HG03064 (cell line): ENCODE results near the gene ZSWIM6.

Experiments used
- ATAC-seq: cut with Tn5 transposase; IDR thresholded peaks from one replicate; pipeline ENCODE4 v1.9.1; 2021; ENCODE audit warnings: low read depth; ENCODE audit not compliant: unreplicated experiment

Gene ZSWIM6

DNA sequence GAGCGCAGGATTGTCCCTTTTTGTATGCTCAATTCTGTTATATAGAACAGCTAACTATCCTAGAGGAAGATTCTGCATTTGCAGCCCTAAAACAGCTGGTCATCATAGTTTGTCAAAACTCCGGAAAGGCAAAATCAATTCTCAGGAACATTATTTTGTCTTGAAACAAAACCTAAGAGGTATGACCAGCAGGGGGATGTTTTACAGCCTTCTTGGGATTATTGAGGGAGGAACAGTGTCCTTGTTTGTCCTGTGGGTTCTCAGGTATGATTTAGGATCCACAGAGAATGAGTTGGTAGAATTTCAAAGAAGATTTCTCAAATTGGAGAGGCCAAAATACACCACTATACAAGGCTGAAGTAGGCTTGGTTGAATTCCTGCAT, 136.4 kb downstream of the ZSWIM6 start:
- ATAC-seq = no peak

DNA sequence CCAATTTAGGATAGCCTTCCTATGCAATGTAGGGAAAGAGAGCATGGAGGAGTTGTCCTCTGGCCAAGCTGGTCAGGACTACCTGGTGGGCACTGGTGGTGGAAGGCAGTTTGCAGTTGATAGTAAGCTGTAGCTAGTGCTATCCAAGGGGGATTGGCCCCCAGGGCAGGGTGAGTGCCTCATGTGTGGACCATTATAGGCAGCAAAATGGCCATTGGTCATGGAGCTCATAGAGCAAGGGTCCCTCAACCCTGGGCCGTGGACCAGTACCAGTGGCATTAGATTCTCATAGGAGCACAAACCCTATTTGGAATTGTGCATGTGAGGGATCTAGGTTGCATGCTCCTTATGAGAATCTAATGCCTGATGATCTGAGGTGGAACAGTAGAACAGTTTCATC, 139.3 kb downstream of the ZSWIM6 start:
- no peak for ATAC-seq

DNA sequence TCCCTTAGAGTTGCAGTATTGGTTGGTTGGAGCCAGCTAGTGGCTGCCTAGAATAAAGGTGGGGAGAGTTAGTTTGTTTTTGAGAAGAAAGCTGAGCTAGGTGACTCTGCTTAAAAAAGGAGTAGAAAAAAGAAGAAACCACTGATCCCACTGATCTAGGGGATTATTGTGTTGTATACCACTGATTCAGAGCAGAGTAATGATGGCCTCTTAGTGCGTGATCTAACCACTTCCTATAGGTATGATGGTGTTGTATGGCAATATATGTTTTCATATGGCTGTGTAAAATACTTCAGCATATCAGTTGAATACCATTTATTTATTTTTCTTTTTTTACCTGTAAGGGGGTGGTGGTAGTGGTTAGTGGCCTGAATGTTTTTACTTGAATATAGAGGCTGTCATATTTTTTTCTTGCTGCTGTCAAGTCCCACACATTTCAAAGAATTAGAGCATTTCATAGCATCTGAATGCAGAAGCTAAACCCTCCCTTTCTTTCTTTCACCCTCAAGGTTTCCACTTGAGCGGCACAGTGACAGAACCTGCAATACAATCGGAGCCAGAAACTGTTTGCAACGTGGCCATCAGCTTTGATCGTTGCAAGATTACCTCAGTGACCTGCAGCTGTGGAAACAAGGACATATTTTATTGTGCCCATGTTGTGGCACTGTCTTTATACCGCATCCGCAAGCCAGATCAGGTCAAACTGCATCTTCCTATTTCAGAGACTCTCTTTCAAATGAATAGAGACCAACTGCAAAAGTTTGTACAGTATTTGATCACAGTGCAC, 140.3 kb downstream of the ZSWIM6 start:
- no peak for ATAC-seq

DNA sequence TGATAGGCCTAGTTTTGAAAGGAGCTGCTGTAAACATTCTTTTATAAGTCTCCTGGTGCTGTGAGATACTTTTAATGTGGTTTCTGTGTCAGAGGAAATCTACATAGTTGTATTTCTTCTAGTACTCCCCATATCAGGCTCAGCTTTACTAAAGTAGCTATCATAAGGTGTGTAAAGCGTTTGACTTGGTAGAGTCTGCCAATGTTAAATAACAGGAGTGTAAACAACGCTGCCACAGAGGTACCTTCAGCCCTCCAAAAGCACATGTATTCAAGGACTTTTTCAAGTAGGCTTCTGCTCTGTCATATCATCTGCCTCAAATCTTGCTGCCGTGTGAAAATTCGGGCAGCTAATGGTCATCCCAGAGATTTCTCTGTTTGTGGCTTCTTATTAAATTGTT, 142.7 kb downstream of the ZSWIM6 start:
- ATAC-seq = no peak

DNA sequence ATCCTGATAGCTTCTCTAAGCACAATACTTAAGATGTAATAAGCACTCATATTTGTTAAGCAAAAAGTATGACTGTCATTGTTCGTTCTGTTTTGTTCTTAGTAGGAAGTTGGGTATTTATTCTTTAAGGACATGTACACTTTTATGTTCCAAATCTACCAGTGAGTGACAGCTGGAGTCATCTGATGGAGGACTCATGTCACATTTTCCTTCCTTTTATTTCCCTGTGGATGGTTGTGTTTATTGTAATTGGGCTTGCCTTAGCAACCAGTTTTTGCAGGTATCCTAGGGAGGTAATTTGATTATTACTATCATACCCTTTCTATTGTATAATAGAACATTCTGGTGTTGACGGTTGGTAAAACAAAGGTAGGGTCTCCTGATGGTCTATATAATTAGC, 145.7 kb downstream of the ZSWIM6 start:
- no peak for ATAC-seq

DNA sequence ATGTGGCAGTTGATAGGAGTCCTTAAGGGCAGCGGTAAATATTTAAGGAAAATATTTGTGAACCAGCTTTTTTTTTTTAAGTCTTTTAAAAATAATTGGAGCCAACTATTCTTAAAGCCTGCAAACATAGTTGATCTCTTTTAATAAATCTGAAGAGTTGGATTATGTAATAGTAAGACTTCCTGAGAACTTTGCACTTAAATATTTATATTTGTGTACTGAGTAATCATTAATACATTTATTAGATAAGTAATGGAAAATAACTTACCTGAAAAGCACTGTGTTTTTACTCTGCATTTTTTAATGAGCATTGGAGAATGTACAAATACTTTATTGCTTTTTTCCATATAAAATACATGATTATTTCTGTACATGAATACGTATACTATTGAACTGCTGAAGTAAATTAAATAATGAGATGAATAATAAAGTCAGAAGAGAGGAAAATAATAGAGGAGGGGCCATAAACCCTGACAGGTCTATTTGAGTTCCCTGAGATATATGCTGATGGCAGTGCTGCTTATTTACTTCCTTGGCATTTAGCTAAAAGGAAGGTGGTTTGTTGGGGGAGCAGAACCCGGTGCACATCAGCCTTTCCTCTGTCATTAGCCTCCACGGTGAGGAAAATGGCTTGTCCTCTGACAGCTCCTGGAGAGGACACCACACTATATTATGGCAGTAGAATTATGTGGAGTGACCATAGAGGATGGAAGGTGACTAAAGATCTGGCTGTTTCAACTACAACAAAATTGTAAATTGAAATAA, 148.0 kb downstream of the ZSWIM6 start:
- no peak for ATAC-seq

DNA sequence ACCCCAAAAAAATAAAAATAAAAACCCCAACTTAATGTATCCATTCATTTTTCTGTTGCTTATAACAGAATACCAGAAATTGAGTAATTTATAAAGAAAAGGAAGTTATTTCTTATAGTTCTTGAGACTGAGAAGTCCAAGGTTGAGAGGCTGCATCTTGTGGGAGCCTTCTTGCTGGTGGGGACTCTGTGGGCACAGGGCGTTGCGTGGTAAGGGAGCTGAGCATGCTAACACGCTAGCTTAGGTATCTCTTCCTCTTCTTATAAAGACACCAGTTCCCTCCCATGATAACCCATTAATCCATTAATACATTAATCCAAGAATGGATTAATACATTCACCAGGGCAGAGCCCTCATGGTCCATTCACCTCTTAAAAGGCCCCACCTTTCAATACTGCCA, 150.9 kb downstream of the ZSWIM6 start:
- no peak for ATAC-seq

DNA sequence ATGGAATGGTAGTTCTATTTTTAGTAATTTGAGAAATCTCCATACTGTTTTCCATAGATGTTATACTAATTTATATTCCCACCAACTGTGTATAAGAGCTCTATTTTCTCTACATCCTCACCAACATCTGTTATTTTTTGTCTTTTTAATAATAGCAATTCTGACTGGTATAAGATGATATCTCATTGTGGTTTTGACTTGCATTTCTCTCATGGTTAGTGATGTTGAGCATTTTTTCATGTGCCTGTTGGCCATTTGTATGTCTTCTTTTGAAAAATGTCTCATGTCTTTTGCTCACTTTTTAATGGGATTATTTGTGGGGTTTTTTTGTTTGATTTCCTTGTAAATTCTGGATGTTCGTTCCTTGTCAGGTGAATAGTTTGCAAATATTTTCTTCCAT, 154.4 kb downstream of the ZSWIM6 start:
- ATAC-seq = no peak

DNA sequence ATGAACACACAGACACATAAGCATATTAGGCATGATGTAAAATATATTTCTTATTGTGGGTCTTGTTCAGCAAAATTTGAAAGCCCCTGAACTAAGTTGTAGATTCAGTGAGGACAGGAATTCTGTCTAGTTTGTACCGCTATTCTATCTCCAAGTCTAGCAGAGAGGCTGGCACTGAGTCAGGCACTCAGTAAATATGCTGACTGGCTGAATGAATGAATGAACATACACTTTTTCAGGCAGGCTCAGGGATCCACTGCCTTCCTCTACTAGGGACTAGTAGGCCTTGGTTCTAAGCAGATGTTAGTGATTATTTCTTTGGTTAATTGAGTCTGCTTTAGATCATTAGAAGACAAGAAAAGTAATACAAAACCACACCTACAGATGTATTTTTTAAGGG, 157.5 kb downstream of the ZSWIM6 start:
- no peak for ATAC-seq

DNA sequence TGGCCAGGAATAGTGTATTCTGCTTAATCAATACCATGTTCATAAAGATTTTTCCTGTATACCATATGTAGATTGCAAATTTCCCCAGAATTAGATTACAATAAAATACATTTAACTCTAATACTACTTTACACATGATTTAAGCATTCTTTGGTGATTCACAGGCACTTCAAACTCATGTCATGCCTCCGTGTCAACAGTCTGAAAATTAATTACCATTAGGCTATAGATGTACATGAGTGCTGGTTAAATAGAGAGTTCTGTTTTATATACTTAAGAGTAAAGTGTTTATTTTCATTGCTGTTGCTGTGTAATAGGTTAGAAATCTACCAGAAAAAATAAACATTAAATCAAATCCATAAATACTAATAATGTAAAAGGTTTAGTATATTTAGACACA, 159.8 kb downstream of the ZSWIM6 start:
- no peak for ATAC-seq

DNA sequence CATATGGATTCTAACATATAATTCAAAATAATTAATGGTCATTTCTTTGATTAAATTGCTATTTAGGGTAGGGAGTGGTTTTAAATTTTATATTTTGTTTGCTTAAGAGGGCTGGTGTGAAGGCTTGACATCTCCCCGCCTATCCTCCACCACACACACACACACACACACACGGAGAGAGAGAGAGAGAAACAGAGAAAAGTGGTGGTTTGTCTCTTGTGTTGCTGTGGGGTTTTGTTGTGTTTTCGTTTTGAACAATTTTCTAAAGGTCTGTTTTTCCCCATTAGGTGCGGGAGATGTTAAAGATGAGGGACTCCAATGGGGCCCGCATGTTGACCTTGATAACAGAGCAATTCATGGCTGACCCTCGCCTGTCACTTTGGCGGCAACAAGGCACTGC, 161.9 kb downstream of the ZSWIM6 start:
- no peak for ATAC-seq

DNA sequence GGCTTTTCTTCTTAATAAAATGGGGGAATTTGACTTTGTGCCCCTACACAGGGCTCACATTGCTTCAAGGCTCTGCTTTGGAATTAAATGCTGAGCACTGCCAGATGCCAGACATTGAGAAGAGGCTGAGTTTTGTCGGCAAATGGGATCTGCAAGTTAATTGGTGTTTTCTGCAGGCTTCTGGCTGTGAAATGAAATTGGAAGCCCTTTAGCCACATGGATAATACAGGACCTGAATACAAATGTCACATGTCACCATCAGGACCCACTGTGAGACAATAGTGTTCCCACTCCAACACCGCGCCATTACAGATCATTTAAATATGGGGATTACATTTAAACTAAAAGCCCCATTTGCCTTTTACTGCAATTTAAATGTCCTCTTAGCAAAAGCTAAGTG, 164.4 kb downstream of the ZSWIM6 start:
- ATAC-seq = no peak

DNA sequence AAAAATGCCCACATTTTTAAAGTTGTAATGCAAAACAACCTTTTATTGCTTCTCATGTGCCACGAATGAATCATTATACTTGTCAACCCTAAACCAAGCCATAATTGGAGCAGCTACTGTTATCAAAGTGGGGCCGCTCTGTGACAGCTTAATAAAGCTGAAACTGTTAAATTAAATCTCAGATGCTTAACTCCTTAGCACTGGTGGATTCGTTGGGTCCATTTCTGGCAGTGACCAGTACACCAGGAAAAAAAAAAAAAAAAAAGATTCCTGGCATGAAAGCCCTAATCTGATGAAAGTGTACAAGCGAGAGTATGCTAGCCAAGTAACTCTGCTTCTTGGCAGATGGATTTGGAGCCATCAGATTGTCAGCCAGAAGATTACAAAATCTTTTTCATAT, 164.8 kb downstream of the ZSWIM6 start:
- no peak for ATAC-seq

DNA sequence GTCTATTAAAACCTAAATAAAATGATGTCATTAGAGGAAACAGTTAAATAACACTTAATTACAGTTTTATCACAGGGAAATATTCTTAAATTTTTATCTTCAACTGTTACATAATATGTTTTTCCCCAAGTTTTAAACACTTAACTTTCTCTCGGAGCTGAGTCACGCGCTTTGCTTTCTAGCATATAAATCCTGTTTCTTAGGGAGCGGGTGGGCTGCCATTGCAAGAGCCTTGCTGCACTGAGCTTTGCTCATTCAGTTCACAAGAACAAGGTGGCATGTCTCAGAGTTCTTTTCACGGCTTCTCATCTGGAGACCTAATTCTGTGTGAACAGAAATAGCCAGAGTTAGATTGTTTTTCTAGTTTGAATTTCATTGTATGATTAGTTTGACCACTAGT, 166.1 kb downstream of the ZSWIM6 start:
- ATAC-seq = no peak

DNA sequence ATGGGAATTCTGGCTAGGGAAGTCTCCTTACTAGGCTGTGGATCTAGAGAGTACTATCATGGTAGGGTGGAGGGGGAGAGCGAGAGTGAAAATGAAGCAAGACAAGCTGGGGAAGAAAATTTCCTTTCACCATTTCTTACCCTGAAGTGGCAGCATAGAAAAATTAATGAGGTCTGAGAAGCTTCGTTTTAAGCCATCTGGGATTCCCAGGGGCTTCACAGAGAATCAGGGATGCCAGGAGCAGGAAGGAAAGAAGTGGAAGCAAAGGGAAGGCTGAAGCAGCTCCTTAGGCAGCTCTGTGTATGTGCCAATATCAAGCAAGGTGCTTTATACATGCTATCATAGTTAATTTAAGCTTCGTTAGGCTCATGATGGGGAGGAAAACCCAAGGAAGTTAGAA, 169.9 kb downstream of the ZSWIM6 start:
- no peak for ATAC-seq

DNA sequence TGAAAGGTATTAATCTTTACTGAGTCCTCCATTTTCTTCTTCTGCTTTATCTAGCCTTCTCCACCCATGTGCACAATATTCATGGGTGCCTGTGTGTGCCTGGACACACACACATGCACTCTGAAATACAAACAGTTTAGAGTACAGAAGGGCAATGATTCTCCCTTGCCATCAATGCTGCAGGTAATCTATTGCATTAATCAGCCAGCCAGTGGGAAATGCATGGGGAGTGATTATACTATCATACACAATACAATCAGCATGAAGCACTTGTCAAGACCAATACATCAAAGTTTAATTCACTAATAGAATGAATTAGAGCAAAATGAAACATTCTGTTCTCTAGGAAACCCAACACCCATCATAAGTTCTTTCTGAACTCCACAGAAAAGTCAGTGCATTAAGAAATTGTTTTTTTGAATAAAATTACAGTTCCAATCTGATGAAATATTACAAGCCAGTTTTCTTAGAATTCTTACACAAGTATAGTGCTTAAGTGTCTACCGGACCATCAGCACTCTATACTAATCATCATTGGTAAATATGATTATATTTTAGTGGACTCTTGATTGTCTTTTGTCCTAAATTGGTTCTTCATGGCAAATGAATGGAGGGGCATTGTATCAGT, 172.2 kb downstream of the ZSWIM6 start:
- no peak for ATAC-seq

DNA sequence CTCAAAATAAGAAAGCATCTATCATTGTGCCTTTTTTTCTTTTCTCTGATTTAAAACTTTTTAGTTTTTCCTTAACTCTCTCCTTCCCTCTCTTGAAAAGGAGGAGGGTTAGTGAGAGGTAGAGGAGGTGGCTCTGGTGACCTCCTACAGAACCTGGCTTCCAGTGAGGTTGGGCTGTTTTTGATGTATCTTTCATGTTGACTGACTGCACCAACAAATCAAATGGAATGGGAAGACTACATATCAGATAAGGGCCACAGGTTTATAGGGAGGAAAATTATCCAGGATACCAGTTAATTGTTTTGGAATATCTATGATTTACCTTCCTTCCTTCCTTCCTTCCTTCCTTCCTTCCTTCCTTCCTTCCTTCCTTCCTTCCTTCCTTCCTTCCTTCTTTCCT, 173.2 kb downstream of the ZSWIM6 start:
- ATAC-seq = no peak

DNA sequence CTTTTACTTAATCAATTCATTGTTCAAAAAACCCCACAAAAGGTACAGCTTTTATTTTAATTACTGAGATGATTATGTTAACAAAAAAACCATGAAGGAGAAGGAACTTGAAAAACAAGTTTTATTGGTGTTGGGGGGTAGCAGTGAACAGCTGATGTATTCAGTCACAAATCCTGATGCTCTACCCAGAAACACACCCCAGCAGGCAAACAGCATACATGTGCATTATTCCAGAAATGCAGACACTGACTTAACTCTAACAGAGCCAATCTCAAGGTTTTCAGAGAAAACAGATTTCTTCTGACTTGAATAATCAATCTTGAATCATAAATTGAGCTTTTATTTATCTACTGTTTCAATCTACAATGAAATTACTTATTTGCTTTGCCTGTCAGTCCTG, 175.2 kb downstream of the ZSWIM6 start:
- no peak for ATAC-seq

DNA sequence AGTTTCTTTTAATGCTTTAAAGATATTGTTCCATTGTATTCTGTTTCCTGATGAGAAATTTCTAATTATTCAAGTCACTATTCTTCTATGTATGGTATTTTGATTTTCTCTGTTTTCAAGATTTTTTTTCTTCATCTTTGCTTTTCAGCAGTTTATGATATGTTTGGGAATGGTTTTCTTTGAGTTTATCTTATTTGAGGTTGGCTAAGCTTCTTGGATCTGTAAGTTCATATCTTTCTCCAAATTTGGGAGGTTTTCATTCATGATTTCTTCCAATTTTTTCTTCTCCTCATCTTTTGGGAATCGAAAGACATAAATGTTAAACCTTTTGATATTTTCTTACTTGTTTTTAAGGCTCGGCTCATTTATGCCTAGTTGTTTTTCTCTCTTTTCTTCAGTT, 184.9 kb downstream of the ZSWIM6 start:
- no peak for ATAC-seq

DNA sequence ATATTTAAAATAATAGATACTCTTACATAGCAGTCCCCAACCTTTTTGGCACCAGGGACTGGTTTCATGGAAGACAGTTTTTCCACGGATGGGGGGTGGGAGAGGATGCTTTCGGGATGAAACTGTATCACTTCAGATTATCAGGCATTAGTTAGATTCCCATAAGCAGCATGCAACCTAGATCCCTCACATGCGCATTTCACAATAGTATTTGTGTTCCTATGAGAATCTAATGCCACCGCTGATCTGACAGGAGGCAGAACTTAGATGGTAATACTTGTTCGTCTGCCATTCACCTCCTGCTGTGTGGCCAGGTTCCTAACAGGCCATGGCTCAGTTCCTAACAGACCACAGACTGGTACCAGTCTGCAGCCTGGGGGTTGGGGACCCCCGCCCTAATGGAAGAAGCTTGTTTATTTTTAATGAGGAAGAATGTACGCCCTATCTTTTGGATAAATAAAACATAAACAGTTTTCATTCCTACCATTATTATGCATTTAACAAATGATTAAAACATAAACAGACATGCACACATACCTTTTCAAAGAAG, 187.7 kb downstream of the ZSWIM6 start:
- ATAC-seq = no peak

DNA sequence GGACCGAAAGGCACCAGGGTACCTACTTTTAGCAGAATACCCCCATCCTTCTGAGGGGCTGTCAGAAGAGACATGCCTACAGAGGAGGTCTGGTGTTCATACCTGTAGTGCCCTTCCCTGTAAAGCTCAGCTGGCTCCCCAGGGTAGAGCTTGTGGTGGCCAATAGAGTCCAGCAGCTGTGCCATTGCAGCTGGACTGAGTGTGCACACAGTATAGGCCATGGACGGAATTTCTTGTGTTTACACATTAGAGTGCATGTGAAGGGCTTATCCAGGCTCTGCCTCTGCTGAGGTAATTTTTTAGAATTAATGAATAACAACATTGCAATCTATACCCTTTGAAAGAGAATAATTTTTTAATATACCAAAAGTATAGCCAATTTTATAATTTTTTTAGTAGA, 191.0 kb downstream of the ZSWIM6 start:
- ATAC-seq = no peak

DNA sequence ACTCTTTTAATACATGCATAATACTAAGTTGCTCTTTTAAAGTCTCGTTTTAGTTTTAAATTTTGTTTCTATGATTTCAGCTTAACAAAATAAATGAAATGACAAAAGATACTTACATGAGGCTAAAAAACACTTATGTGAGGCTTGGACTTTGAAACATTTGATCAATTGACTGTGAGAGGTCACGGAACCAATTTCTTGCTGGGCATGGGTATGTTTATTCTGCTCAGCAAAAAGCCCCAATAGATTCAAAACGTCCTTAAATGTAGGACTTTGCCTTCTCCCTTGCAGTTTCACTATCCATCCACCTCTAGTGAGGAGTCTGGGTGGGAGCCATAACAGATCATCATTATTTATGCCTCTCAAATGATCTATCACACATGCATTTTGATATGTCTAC, 191.9 kb downstream of the ZSWIM6 start:
- no peak for ATAC-seq
